Uterus (tissue), 4 donors: ENCODE results near the gene PDE4D. TPM values are rescaled to one million over a fixed set of nuclear protein-coding genes. Genes with fewer than 3 reads are reported as not detected.

Experiments
- DNase-seq, 2 donors: peaks; one replicate each; pipeline ENCODE4 v3.0.0-alpha.2; 2019 to 2020
- H3K27ac ChIP-seq, 2 donors: fragments of 200-600 bp; sonication (generic); 1 replicate in 1 of 2; 2 replicates in 1 of 2; pipeline ENCODE4 v1.5.1; 2016 to 2018
- H3K27me3 ChIP-seq, 2 donors: fragments of 200-600 bp; sonication (generic); one replicate each; pipeline ENCODE4 v1.5.1; 2018 to 2019; ENCODE audit warnings: control low read depth in 1 of 2
- H3K36me3 ChIP-seq, 2 donors: fragments of 200-600 bp; sonication (generic); one replicate each; pipeline ENCODE4 v1.5.1; 2019; ENCODE audit warnings: control low read depth in 1 of 2
- H3K4me1 ChIP-seq, 2 donors: fragments of 200-600 bp; sonication (generic); one replicate each; pipeline ENCODE4 v1.5.1; 2018 to 2019; ENCODE audit warnings: control low read depth in 1 of 2
- H3K4me3 ChIP-seq, 2 donors: fragments of 200-600 bp; sonication (generic); 1 replicate in 1 of 2; 2 replicates in 1 of 2; pipeline ENCODE4 v1.5.1; 2018 to 2019; ENCODE audit warnings: mild to moderate bottlenecking in 1 of 2
- H3K9me3 ChIP-seq, 2 donors: fragments of 200-600 bp; sonication (generic); one replicate each; pipeline ENCODE4 v1.5.1; 2019; ENCODE audit warnings: control low read depth in 1 of 2
- POLR2A ChIP-seq, 2 donors: fragments of 450-650 bp; IDR thresholded peaks; one replicate each; pipeline ENCODE4 v1.6.1; 2016; ENCODE audit warnings: antibody characterized with exemption in 2 of 2, mild to moderate bottlenecking in 1 of 2, moderate library complexity in 1 of 2
- intact Hi-C: fragments of 100-400 bp; cut with DNase I; formaldehyde crosslinking; loops from one replicate; pipeline ENCODE4 v1.15.1; 2023; ENCODE audit warnings: low total_unique reads
- total RNA-seq, 4 donors: library from RNA; depleted of rRNA in 3 of 4; stranded (reverse); fragments of >200 nt in 3 of 4; gene quantifications; one replicate each; pipeline versions ENCODE4 v1.1.0 to v1.2.4, GENCODE V29; 2014 to 2023
- TF ChIP-seq, protein P1 (sequence below), 4 experiments: fragments of 200-600 bp in 2 of 4; fragments of 450-650 bp in 2 of 4; sonication (generic) in 2 of 4; IDR thresholded peaks; one replicate each; pipeline ENCODE4 v1.5.1; 2016 to 2019; ENCODE audit warnings: antibody characterized with exemption in 4 of 4, mild to moderate bottlenecking in 2 of 4, moderate library complexity in 1 of 4
- donor health status: DM: yes; HTN: yes; CAD: no.

PDE4D gene
- total RNA-seq, 4 donors from 2014 or later: 27.1 to 77.0 (median 45.8) TPM

GRCh38 chr5:59548807-59549357, 344.6 kb downstream of the PDE4D start:
- no peak overlapping the region for H3K27ac ChIP-seq
- no peaks in the 10 kb centered on the region for H3K36me3 ChIP-seq
- no peak for DNase-seq
- TF ChIP-seq, protein P1, sequence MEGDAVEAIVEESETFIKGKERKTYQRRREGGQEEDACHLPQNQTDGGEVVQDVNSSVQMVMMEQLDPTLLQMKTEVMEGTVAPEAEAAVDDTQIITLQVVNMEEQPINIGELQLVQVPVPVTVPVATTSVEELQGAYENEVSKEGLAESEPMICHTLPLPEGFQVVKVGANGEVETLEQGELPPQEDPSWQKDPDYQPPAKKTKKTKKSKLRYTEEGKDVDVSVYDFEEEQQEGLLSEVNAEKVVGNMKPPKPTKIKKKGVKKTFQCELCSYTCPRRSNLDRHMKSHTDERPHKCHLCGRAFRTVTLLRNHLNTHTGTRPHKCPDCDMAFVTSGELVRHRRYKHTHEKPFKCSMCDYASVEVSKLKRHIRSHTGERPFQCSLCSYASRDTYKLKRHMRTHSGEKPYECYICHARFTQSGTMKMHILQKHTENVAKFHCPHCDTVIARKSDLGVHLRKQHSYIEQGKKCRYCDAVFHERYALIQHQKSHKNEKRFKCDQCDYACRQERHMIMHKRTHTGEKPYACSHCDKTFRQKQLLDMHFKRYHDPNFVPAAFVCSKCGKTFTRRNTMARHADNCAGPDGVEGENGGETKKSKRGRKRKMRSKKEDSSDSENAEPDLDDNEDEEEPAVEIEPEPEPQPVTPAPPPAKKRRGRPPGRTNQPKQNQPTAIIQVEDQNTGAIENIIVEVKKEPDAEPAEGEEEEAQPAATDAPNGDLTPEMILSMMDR (IDR thresholded peaks at IDR 0.05): no peak
- TF ChIP-seq POLR2A (IDR thresholded peaks at IDR 0.05): no peak
- H3K9me3 ChIP-seq: no peaks in the 10 kb centered on the region
- H3K4me3 ChIP-seq: no peak overlapping the region
- H3K27me3 ChIP-seq: no peaks in the 10 kb centered on the region
- intact Hi-C loops: no loop called here
- peaks cover 0 to 1% of the 10 kb centered on the region in 2 donors for H3K4me1 ChIP-seq

DNA sequence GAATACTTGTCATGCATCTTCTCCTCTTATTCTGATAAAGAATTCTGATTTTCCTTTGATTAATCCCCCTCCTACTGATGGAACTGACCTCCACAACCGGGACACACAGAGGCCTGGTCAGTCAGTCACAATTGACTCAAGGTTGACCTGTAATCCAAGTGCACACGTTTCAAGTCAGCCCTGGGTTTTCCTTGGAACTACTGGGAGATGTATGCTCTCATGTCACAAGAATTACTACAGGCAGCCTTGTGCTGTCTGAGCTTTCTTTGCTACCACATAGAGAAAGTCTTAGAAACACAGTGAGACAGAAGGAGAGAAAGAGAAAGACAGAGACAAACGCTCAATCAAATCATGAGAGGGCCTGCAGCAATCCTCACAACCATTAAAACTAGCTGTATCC, 345.8 kb downstream of the PDE4D start:
- no peak for DNase-seq
- no peak for TF ChIP-seq POLR2A (IDR thresholded peaks at IDR 0.05)
- TF ChIP-seq, protein P1 (IDR thresholded peaks at IDR 0.05): no peak
- intact Hi-C loops: no loop called here
- H3K4me3 ChIP-seq: no peak overlapping the region
- H3K9me3 ChIP-seq: no peaks in the 10 kb centered on the region
- H3K36me3 ChIP-seq: no peaks in the 10 kb centered on the region
- H3K4me1 ChIP-seq: peaks cover 0 to 7% of the 10 kb centered on the region in 2 donors
- H3K27ac ChIP-seq: no peak overlapping the region
- no peaks in the 10 kb centered on the region for H3K27me3 ChIP-seq

GRCh38 chr5:59544573-59544972, 349.0 kb downstream of the PDE4D start:
- no peaks in the 10 kb centered on the region for H3K27me3 ChIP-seq
- DNase-seq: no peak
- no peaks in the 10 kb centered on the region for H3K9me3 ChIP-seq
- peaks cover 0 to 8% of the 10 kb centered on the region in 2 donors for H3K4me1 ChIP-seq
- intact Hi-C loops: no loop called here
- H3K4me3 ChIP-seq: no peak overlapping the region
- peak overlapping the region; percentile 53 to 66 for H3K27ac ChIP-seq
- no peaks in the 10 kb centered on the region for H3K36me3 ChIP-seq
- TF ChIP-seq, protein P1 (IDR thresholded peaks at IDR 0.05): no peak
- no peak for TF ChIP-seq POLR2A (IDR thresholded peaks at IDR 0.05)

DNA sequence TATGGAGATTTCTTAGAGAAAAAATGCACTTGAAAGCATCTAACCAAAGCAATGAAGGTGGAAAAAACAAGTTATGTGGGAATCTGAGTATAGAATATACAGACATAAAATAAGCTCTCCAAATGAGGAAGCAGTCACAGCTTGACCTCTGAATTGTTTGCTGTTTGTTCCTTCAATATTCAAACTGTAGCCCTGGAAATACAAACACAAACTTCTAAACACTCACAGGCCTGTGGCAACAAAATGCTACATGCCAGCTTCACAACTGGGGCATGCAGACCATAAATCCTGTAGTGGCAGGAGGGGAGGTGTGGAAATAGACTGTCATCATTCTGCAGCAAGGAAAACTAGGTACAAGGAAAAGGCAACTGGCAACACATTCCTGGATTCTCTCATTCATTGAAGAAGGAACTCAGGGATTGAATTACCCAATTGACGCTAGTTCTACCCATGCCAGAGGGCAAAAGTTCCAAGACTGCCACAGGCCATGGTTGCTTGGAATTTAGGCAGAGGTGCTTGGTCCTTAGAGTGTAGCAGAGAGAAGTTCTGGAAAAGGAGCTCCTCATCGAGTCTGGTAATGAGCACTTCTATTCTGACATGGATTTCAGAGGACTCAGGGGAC, 349.6 kb downstream of the PDE4D start:
- DNase-seq: peak in 1 of 2 donors; percentile 17
- Histone ChIP-seq H3K36me3 (no peaks in the 10 kb centered on the region), H3K27ac (peak overlapping the region; percentile 53 to 66), H3K4me3 (no peak overlapping the region), H3K9me3 (no peaks in the 10 kb centered on the region), H3K27me3 (no peaks in the 10 kb centered on the region), H3K4me1 (peaks cover 0 to 8% of the 10 kb centered on the region in 2 donors)
- TF ChIP-seq, protein P1 (IDR thresholded peaks at IDR 0.05): no peak
- TF ChIP-seq POLR2A (IDR thresholded peaks at IDR 0.05): no peak
- intact Hi-C loops: no loop called here
